ENCODE data around the gene CHMP2B. TPM values are rescaled to one million over a fixed set of nuclear protein-coding genes. Genes with fewer than 3 reads are reported as not detected.
A peak's percentile ranks its signal among the peaks of the same experiment; 100 is the strongest.

CHMP2B gene
- total and polyA plus RNA-seq, 2 experiments from 2014 or later, result 45.1 to 130 TPM

DNA sequence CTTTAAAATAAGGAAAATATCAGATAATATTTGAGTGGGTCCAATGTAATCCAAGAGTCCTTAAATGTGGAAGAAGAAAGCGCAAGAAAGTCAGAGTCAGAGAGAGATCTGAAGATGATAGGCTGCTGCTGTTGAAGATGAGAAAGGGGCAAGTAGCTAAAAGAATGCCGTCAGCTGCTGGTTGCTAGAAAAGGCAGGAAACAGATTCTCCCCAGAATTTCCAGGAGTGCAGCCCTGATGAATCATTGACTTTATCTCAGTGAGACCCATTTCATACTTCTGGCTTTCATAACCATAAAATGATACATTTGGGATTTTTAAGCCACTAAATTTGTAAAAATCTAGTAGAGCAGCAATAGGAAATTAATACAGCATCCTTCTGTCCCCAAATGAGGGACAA, 7.5 kb upstream of the CHMP2B start (continued):
- TF ChIP-seq, protein P1, sequence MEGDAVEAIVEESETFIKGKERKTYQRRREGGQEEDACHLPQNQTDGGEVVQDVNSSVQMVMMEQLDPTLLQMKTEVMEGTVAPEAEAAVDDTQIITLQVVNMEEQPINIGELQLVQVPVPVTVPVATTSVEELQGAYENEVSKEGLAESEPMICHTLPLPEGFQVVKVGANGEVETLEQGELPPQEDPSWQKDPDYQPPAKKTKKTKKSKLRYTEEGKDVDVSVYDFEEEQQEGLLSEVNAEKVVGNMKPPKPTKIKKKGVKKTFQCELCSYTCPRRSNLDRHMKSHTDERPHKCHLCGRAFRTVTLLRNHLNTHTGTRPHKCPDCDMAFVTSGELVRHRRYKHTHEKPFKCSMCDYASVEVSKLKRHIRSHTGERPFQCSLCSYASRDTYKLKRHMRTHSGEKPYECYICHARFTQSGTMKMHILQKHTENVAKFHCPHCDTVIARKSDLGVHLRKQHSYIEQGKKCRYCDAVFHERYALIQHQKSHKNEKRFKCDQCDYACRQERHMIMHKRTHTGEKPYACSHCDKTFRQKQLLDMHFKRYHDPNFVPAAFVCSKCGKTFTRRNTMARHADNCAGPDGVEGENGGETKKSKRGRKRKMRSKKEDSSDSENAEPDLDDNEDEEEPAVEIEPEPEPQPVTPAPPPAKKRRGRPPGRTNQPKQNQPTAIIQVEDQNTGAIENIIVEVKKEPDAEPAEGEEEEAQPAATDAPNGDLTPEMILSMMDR (conservative IDR thresholded peaks at IDR 0.05; ENCODE audit: low read depth in 2 of 2), result no peak
- TF ChIP-seq STAT1 (IDR thresholded peaks at IDR 0.05; ENCODE audit: unreplicated experiment) (no peak), EZH2 (IDR thresholded peaks at IDR 0.05; ENCODE audit: low read depth, unreplicated experiment) (no peak)

DNA sequence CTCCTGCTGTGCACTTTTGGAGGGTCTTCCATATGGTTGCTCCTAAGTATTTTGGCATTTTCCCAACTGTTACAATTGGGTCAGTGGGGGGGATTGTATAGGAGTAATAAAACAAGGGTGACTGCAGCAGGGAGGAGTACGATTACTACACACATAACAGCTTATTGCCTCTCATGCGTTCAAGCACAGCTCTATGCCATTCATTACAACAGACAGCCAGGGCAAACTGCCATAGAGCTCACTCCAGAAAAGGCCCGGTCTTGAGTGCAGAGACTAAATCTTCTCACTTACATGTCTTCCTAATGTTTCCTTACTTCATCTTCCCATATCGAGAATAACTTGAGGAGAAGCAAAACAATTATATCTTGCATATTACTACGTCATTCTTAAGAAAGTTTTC, 1.4 kb upstream of the CHMP2B start:
- Mint-ChIP-seq H3K4me1 (peaks cover 18% of the 10 kb centered on the region), H3K4me3 (peak overlapping the region; percentile 60), H3K36me3 (ENCODE audit: low read depth) (no peaks in the 10 kb centered on the region), H3K27me3 (ENCODE audit: insufficient read depth, low read depth, poor library complexity) (peaks cover 7% of the 10 kb centered on the region), H3K9me3 (no peaks in the 10 kb centered on the region), H3K27ac (no peak overlapping the region)
- 0 out of 2 replicates have a peak, but pooled peaks cover 5% of the 10 kb centered on the region for H4K20me1 ChIP-seq (replicated peaks; ENCODE audit: insufficient read depth)
- no peaks in the 10 kb centered on the region for H3F3A ChIP-seq (replicated peaks; ENCODE audit: low read depth)
- no peak for DNase-seq (ENCODE audit: low spot score)
- H3K36me3 ChIP-seq (ENCODE audit: insufficient read depth), result no peaks in the 10 kb centered on the region
- peaks cover 32% of the 10 kb centered on the region for H3K79me2 ChIP-seq (replicated peaks; ENCODE audit: insufficient read depth)
- H3K27me3 ChIP-seq (ENCODE audit: insufficient read depth), result no peaks in the 10 kb centered on the region
- peaks cover 16% of the 10 kb centered on the region for H3K4me1 ChIP-seq (ENCODE audit: insufficient read depth)
- no peak for ATAC-seq
- H3K4me3 ChIP-seq, result no peak overlapping the region
- H3K9me2 ChIP-seq (ENCODE audit: insufficient read depth), result no peaks in the 10 kb centered on the region
- no peak overlapping the region for H2AFZ ChIP-seq
- H3K27ac ChIP-seq (ENCODE audit: low read depth), result no peak overlapping the region
- 0 out of 2 replicates have a peak overlapping the region, but pooled peaks have one; percentile 78 for H3K4me2 ChIP-seq
- TF ChIP-seq EZH2phosphoT487 (IDR thresholded peaks at IDR 0.05; ENCODE audit: unreplicated experiment), result no peak
- TF ChIP-seq CREB1 (CRISPR knock-in tag; IDR thresholded peaks at IDR 0.05; ENCODE audit: low read depth), result no peak
- no peak for TF ChIP-seq JUNB (IDR thresholded peaks at IDR 0.05; ENCODE audit: unreplicated experiment)
- no peak for TF ChIP-seq NANOG (IDR thresholded peaks at IDR 0.05; ENCODE audit: borderline replicate concordance)
- no peak for TF ChIP-seq ZNF114 (CRISPR knock-in tag; IDR thresholded peaks at IDR 0.05)
- TF ChIP-seq, protein P2, sequence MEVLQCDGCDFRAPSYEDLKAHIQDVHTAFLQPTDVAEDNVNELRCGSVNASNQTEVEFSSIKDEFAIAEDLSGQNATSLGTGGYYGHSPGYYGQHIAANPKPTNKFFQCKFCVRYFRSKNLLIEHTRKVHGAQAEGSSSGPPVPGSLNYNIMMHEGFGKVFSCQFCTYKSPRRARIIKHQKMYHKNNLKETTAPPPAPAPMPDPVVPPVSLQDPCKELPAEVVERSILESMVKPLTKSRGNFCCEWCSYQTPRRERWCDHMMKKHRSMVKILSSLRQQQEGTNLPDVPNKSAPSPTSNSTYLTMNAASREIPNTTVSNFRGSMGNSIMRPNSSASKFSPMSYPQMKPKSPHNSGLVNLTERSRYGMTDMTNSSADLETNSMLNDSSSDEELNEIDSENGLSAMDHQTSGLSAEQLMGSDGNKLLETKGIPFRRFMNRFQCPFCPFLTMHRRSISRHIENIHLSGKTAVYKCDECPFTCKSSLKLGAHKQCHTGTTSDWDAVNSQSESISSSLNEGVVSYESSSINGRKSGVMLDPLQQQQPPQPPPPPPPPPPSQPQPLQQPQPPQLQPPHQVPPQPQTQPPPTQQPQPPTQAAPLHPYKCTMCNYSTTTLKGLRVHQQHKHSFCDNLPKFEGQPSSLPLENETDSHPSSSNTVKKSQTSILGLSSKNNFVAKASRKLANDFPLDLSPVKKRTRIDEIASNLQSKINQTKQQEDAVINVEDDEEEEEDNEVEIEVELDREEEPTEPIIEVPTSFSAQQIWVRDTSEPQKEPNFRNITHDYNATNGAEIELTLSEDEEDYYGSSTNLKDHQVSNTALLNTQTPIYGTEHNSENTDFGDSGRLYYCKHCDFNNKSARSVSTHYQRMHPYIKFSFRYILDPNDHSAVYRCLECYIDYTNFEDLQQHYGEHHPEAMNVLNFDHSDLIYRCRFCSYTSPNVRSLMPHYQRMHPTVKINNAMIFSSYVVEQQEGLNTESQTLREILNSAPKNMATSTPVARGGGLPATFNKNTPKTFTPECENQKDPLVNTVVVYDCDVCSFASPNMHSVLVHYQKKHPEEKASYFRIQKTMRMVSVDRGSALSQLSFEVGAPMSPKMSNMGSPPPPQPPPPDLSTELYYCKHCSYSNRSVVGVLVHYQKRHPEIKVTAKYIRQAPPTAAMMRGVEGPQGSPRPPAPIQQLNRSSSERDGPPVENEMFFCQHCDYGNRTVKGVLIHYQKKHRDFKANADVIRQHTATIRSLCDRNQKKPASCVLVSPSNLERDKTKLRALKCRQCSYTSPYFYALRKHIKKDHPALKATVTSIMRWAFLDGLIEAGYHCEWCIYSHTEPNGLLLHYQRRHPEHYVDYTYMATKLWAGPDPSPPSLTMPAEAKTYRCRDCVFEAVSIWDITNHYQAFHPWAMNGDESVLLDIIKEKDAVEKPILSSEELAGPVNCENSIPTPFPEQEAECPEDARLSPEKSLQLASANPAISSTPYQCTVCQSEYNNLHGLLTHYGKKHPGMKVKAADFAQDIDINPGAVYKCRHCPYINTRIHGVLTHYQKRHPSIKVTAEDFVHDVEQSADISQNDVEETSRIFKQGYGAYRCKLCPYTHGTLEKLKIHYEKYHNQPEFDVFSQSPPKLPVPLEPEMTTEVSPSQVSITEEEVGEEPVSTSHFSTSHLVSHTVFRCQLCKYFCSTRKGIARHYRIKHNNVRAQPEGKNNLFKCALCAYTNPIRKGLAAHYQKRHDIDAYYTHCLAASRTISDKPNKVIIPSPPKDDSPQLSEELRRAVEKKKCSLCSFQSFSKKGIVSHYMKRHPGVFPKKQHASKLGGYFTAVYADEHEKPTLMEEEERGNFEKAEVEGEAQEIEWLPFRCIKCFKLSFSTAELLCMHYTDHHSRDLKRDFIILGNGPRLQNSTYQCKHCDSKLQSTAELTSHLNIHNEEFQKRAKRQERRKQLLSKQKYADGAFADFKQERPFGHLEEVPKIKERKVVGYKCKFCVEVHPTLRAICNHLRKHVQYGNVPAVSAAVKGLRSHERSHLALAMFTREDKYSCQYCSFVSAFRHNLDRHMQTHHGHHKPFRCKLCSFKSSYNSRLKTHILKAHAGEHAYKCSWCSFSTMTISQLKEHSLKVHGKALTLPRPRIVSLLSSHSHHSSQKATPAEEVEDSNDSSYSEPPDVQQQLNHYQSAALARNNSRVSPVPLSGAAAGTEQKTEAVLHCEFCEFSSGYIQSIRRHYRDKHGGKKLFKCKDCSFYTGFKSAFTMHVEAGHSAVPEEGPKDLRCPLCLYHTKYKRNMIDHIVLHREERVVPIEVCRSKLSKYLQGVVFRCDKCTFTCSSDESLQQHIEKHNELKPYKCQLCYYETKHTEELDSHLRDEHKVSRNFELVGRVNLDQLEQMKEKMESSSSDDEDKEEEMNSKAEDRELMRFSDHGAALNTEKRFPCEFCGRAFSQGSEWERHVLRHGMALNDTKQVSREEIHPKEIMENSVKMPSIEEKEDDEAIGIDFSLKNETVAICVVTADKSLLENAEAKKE (CRISPR knock-in tag; IDR thresholded peaks at IDR 0.05), result no peak
- TF ChIP-seq, protein P3, sequence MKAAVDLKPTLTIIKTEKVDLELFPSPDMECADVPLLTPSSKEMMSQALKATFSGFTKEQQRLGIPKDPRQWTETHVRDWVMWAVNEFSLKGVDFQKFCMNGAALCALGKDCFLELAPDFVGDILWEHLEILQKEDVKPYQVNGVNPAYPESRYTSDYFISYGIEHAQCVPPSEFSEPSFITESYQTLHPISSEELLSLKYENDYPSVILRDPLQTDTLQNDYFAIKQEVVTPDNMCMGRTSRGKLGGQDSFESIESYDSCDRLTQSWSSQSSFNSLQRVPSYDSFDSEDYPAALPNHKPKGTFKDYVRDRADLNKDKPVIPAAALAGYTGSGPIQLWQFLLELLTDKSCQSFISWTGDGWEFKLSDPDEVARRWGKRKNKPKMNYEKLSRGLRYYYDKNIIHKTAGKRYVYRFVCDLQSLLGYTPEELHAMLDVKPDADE (IDR thresholded peaks at IDR 0.05), result no peak
- TF ChIP-seq, protein P1 (conservative IDR thresholded peaks at IDR 0.05; ENCODE audit: low read depth in 2 of 2), result no peak
- no peak for TF ChIP-seq STAT1 (IDR thresholded peaks at IDR 0.05; ENCODE audit: unreplicated experiment)
